Transverse colon (tissue), 4 donors: Measurements from ENCODE around the gene KLK4. TPM values are rescaled to one million over a fixed set of nuclear protein-coding genes. Genes with fewer than 3 reads are reported as not detected.

Experiments
- DNase-seq: peaks from one replicate; pipeline ENCODE4 v3.0.0-alpha.2; 2019
- H3K27ac ChIP-seq, 4 donors: fragments of 200-600 bp; sonication (generic); 2 replicates each; pipeline ENCODE4 v1.5.1; 2016 to 2018; ENCODE audit warnings: inconsistent platforms in 4 of 4
- H3K27me3 ChIP-seq: fragments of 200-600 bp; sonication (generic); 2 replicates; pipeline ENCODE4 v1.5.1; 2017; ENCODE audit warnings: inconsistent platforms
- H3K36me3 ChIP-seq, 4 donors: fragments of 200-600 bp; sonication (generic); 2 replicates each; pipeline ENCODE4 v1.5.1; 2017 to 2019; ENCODE audit warnings: inconsistent platforms in 4 of 4
- H3K4me1 ChIP-seq, 4 donors: fragments of 200-600 bp; sonication (generic); 2 replicates each; pipeline ENCODE4 v1.5.1; 2017 to 2020; ENCODE audit warnings: inconsistent platforms in 4 of 4
- H3K4me3 ChIP-seq, 4 donors: fragments of 200-600 bp; sonication (generic); 1 replicate in 1 of 4; 2 replicates in 3 of 4; pipeline versions ENCODE4 v1.5.1 to v1.6.1; 2017 to 2019; ENCODE audit warnings: inconsistent platforms in 4 of 4
- H3K9me3 ChIP-seq, 2 donors: fragments of 200-600 bp; sonication (generic); 2 replicates each; pipeline ENCODE4 v1.5.1; 2017 to 2019; ENCODE audit warnings: inconsistent platforms in 2 of 2
- CTCF ChIP-seq, 5 experiments: fragments of 200-600 bp in 3 of 5; fragments of 450-650 bp in 2 of 5; sonication (generic) in 3 of 5; IDR thresholded peaks; 1 replicate in 2 of 5; 2 replicates in 3 of 5; pipeline ENCODE4 v1.5.1; 2016 to 2017; ENCODE audit warnings: antibody characterized with exemption in 5 of 5, inconsistent platforms in 3 of 5, mild to moderate bottlenecking in 2 of 5, moderate library complexity in 1 of 5
- EP300 ChIP-seq: sonication (generic); formaldehyde crosslinking; IDR thresholded peaks from one replicate; pipeline ENCODE4 v1.6.1; 2017; ENCODE audit warnings: antibody characterized with exemption, low read depth
- POLR2A ChIP-seq: fragments of 450-650 bp; IDR thresholded peaks from one replicate; pipeline ENCODE4 v1.6.1; 2016; ENCODE audit warnings: antibody characterized with exemption, mild to moderate bottlenecking, moderate library complexity
- POLR2AphosphoS5 ChIP-seq, 3 donors: sonication (generic); formaldehyde crosslinking; IDR thresholded peaks; one replicate each; pipeline ENCODE4 v1.6.1; 2016; ENCODE audit warnings: antibody characterized with exemption in 3 of 3
- WGBS, 2 donors: methylation state at CpG; one replicate each; pipeline ENCODE4 v1.1.5; 2018; ENCODE audit warnings: low coverage in 1 of 2; 5-methylcytosine and 5-hydroxymethylcytosine counted together
- in situ Hi-C, 4 donors: fragments of 200-750 bp; cut with MboI; loops; one replicate each; pipeline versions ENCODE4 v1.15.0 to v1.15.1; 2017; ENCODE audit warnings: low sequenced_read_pairs in 3 of 4, low pct_ligation_motif_present in 1 of 4, low pct_unique_long_range_greater_than_20kb in 1 of 4
- intact Hi-C: fragments of 100-400 bp; cut with DNase I; formaldehyde crosslinking; loops from one replicate; pipeline ENCODE4 v1.15.1; 2023; ENCODE audit warnings: low total_unique reads
- total RNA-seq, 4 donors: library from RNA; depleted of rRNA; stranded (reverse); fragments of >200 nt; gene quantifications; one replicate each; pipeline ENCODE4 v1.1.0, GENCODE V29; 2016

KLK4 gene
- total RNA-seq, 4 donors from 2014 or later, result 3.0 TPM; not detected in 3

- no peak overlapping the region for H3K4me3 ChIP-seq
- TF ChIP-seq CTCF (IDR thresholded peaks at IDR 0.05) (peak in 2 of 5 experiments; percentile 28 to 32), EP300 (no peak), POLR2A (no peak), POLR2AphosphoS5 (IDR thresholded peaks at IDR 0.05) (no peak)
- peaks cover 0 to 7% (median 4%) of the 10 kb centered on the region in 4 donors for H3K4me1 ChIP-seq
- intact Hi-C loops (no loop called here), in situ Hi-C loops (no loop called here)
- 42 to 48% methylated on average over 3 to 5 of the region's 5 CpGs for WGBS, 2 donors
- no peaks in the 10 kb centered on the region for H3K36me3 ChIP-seq
- H3K9me3 ChIP-seq, result no peaks in the 10 kb centered on the region
- no peak overlapping the region for H3K27ac ChIP-seq
- H3K27me3 ChIP-seq, result peaks cover 49% of the 10 kb centered on the region
- DNase-seq, result peak; percentile 14
These were observed 5.0 kb downstream of the KLK4 start for GRCh38 chr19:50906217-50906616.

- in situ Hi-C loops, result no loop called here
- Histone ChIP-seq H3K4me1 (no peaks in the 10 kb centered on the region), H3K27ac (no peak overlapping the region), H3K4me3 (no peak overlapping the region), H3K9me3 (no peaks in the 10 kb centered on the region), H3K36me3 (no peaks in the 10 kb centered on the region), H3K27me3 (peaks cover 23% of the 10 kb centered on the region)
- intact Hi-C loops, result no loop called here
- TF ChIP-seq EP300 (no peak), POLR2A (no peak), POLR2AphosphoS5 (IDR thresholded peaks at IDR 0.05) (no peak)
- 60 to 67% methylated on average over 3 to 4 of the region's 4 CpGs for WGBS, 2 donors
- no peak for DNase-seq
These were observed 8.6 kb downstream of the KLK4 start for GRCh38 chr19:50902640-50903039.

- intact Hi-C loops, result no loop called here
- Histone ChIP-seq H3K27ac (no peak overlapping the region), H3K4me1 (no peaks in the 10 kb centered on the region), H3K4me3 (no peak overlapping the region), H3K9me3 (no peaks in the 10 kb centered on the region), H3K27me3 (peaks cover 8% of the 10 kb centered on the region), H3K36me3 (no peaks in the 10 kb centered on the region)
- in situ Hi-C loops, result no loop called here
- TF ChIP-seq CTCF (IDR thresholded peaks at IDR 0.05) (no peak), EP300 (no peak), POLR2A (no peak), POLR2AphosphoS5 (IDR thresholded peaks at IDR 0.05) (no peak)
- 88 to 89% methylated on average over 1 to 3 of the region's 3 CpGs for WGBS, 2 donors
- DNase-seq, result no peak
These were observed 11.6 kb downstream of the KLK4 start for GRCh38 chr19:50899569-50899968.

- H3K27me3 ChIP-seq, result peaks cover 8% of the 10 kb centered on the region
- intact Hi-C loops, result no loop called here
- H3K36me3 ChIP-seq, result no peaks in the 10 kb centered on the region
- TF ChIP-seq CTCF (IDR thresholded peaks at IDR 0.05), result no peak
- TF ChIP-seq POLR2AphosphoS5 (IDR thresholded peaks at IDR 0.05), result no peak
- no peak for TF ChIP-seq EP300
- TF ChIP-seq POLR2A, result no peak
- H3K4me3 ChIP-seq, result no peak overlapping the region
- no peak overlapping the region for H3K27ac ChIP-seq
- no peaks in the 10 kb centered on the region for H3K9me3 ChIP-seq
- 81 to 87% methylated on average over 4 of the region's 4 CpGs for WGBS, 2 donors
- in situ Hi-C loops, result no loop called here
- H3K4me1 ChIP-seq, result no peaks in the 10 kb centered on the region
- no peak for DNase-seq
These were observed 13.2 kb downstream of the KLK4 start for GRCh38 chr19:50898018-50898417.

GRCh38 chr19:50897612-50898011 lies 13.6 kb downstream of the KLK4 start:
- Histone ChIP-seq H3K27ac (no peak overlapping the region), H3K4me3 (no peak overlapping the region), H3K27me3 (peaks cover 8% of the 10 kb centered on the region), H3K9me3 (no peaks in the 10 kb centered on the region), H3K4me1 (no peaks in the 10 kb centered on the region), H3K36me3 (no peaks in the 10 kb centered on the region)
- TF ChIP-seq CTCF (IDR thresholded peaks at IDR 0.05), result no peak
- no peak for TF ChIP-seq EP300
- TF ChIP-seq POLR2AphosphoS5 (IDR thresholded peaks at IDR 0.05), result no peak
- TF ChIP-seq POLR2A, result no peak
- intact Hi-C loops, result no loop called here
- no peak for DNase-seq
- in situ Hi-C loops, result no loop called here
- 79% methylated on average over 3 of the region's 3 CpGs; no CpG with 5 or more reads in 1 of the 2 donors for WGBS, 2 donors
